ENCODE data around the gene HOXB6. TPM values are rescaled to one million over a fixed set of nuclear protein-coding genes. Genes with fewer than 3 reads are reported as not detected.

The HOXB6 gene
- total RNA-seq, 5 donors from 2014 or later (not counting 1 experiment from before 2014, with no cell fraction given): 0.16 to 0.33 TPM; not detected in 3

GRCh38 chr17:48553826-48554225, 51.0 kb downstream of the HOXB6 start:
- 100% methylated on average over 1 of the region's 1 CpG for WGBS (ENCODE audit: insufficient coverage)
- ATAC-seq (replicated peaks in 1 of 4) (no peak), DNase-seq (no peak)
- Mint-ChIP-seq H3K9me3 (no peaks in the 10 kb centered on the region), H3K36me3 (peaks cover 5% of the 10 kb centered on the region), H3K4me3 (peak overlapping the region in 1 of 3 donors; percentile 90), H3K27ac (no peak overlapping the region), H3K27me3 (peaks cover 15% of the 10 kb centered on the region in 2 donors), H3K4me1 (peaks cover 9 to 22% (median 17%) of the 10 kb centered on the region in 3 donors)
- H3K4me3 ChIP-seq (ENCODE audit: control insufficient read depth in 1 of 2, extremely low read depth in 1 of 2, low read length in 1 of 2): no peak overlapping the region
- CTCF ChIA-PET: no interaction called here
- H3K36me3 ChIP-seq (ENCODE audit: control insufficient read depth in 2 of 2, extremely low read depth in 1 of 2, insufficient read depth in 1 of 2, low read length in 1 of 2): peaks cover 0 to 11% of the 10 kb centered on the region in 2 donors
- peaks cover 5 to 13% of the 10 kb centered on the region in 2 experiments for H3K4me1 ChIP-seq (ENCODE audit: control insufficient read depth in 1 of 2, extremely low read depth in 1 of 2, insufficient read depth in 2 of 2, low read length in 2 of 2)
- no peak overlapping the region for H3K27ac ChIP-seq (ENCODE audit: low read length)
- H3K27me3 ChIP-seq (replicated peaks in 1 of 2; ENCODE audit: control insufficient read depth in 2 of 2, extremely low read depth in 1 of 2, insufficient read depth in 2 of 2, low read length in 1 of 2): peaks cover 0 to 30% of the 10 kb centered on the region in 2 experiments
- no peaks in the 10 kb centered on the region for H3K9me3 ChIP-seq
- POLR2A ChIA-PET: interaction anchor here in 1 of 2 donors (0.7 kb wide), 1 partner anchor 13 kb away, joined by 3 read pairs; no protein-coding TSS in a partner anchor

DNA sequence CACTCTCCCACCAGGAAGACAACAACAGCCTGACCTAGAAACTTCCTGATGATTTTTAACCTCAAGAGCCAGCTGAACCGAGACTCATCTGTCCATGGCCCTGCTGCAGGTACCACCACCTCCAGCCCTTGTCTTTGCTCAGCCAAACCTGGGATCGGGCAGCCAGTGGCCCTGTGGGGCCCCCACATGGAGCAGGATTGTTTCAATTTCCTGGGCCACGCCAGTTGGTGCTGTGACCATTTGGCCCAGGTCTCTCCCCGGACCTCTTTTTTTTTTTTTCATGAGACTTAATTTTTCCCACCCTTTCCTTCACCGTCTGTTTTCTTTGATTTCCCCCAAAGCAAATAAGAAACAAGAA, 51.6 kb downstream of the HOXB6 start:
- no peak for ATAC-seq (replicated peaks in 1 of 4)
- Histone ChIP-seq H3K9me3 (no peaks in the 10 kb centered on the region), H3K27ac (ENCODE audit: low read length) (no peak overlapping the region), H3K27me3 (replicated peaks in 1 of 2; ENCODE audit: control insufficient read depth in 2 of 2, extremely low read depth in 1 of 2, insufficient read depth in 2 of 2, low read length in 1 of 2) (peaks cover 0 to 26% of the 10 kb centered on the region in 2 experiments), H3K36me3 (ENCODE audit: control insufficient read depth in 2 of 2, extremely low read depth in 1 of 2, insufficient read depth in 1 of 2, low read length in 1 of 2) (peaks cover 0 to 11% of the 10 kb centered on the region in 2 donors), H3K4me1 (ENCODE audit: control insufficient read depth in 1 of 2, extremely low read depth in 1 of 2, insufficient read depth in 2 of 2, low read length in 2 of 2) (peaks cover 6 to 19% of the 10 kb centered on the region in 2 experiments), H3K4me3 (ENCODE audit: control insufficient read depth in 1 of 2, extremely low read depth in 1 of 2, low read length in 1 of 2) (no peak overlapping the region)
- Mint-ChIP-seq H3K27ac (no peak overlapping the region), H3K4me3 (no peak overlapping the region), H3K9me3 (no peaks in the 10 kb centered on the region), H3K36me3 (peaks cover 2% of the 10 kb centered on the region), H3K4me1 (peaks cover 14 to 28% (median 18%) of the 10 kb centered on the region in 3 donors), H3K27me3 (peaks cover 10 to 12% of the 10 kb centered on the region in 2 donors)
- no peak for DNase-seq
- POLR2A ChIA-PET: no interaction called here
- 81% methylated on average over 3 of the region's 5 CpGs for WGBS (ENCODE audit: insufficient coverage)
- CTCF ChIA-PET: no interaction called here

DNA sequence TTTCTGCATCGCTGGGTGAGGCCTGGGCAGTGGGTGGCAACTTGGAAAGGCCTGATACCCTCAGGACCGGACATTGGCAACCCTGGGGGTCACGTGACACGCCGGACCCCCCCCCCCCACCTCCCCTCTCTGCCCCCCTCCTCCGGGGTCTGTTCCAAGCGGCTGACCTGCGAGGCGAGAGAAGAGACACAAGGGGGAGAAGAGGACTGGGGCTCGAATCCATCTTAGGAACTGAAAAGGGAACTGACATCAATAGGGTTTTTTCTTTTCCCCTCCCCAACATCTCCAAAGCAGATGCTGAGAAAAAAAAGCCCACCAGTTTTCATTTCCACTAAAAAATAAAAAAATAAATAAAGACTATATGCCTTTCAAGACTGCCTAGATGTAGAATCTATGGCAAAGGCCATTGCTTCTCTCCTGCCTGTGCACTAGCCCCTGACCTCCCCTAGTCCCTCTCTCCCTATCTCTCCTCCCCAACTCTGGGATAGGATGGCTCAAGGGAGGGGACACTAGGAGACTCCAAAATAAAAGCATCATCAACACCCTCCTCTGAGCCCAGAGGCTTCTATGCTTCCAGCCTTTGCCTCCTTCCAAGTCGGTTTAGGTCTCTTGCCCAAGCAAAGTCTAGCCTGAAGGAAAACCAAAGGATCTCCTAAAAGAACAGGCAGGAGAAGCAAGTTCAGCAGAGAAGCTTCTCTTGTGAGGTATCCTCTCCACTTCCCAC, 52.2 kb downstream of the HOXB6 start:
- DNase-seq (no peak), ATAC-seq (replicated peaks in 1 of 4) (no peak)
- Mint-ChIP-seq H3K4me1 (peaks cover 20 to 33% (median 23%) of the 10 kb centered on the region in 3 donors), H3K27me3 (peaks cover 4 to 7% of the 10 kb centered on the region in 2 donors), H3K36me3 (peaks cover 2% of the 10 kb centered on the region), H3K4me3 (no peak overlapping the region), H3K9me3 (no peaks in the 10 kb centered on the region), H3K27ac (no peak overlapping the region)
- peaks cover 0 to 22% of the 10 kb centered on the region in 2 experiments for H3K27me3 ChIP-seq (replicated peaks in 1 of 2; ENCODE audit: control insufficient read depth in 2 of 2, extremely low read depth in 1 of 2, insufficient read depth in 2 of 2, low read length in 1 of 2)
- WGBS (ENCODE audit: insufficient coverage): 80% methylated on average over 1 of the region's 11 CpGs
- ChIA-PET CTCF (no interaction called here), POLR2A (no interaction called here)
- no peak overlapping the region for H3K27ac ChIP-seq (ENCODE audit: low read length)
- no peaks in the 10 kb centered on the region for H3K9me3 ChIP-seq
- peaks cover 6 to 24% of the 10 kb centered on the region in 2 experiments for H3K4me1 ChIP-seq (ENCODE audit: control insufficient read depth in 1 of 2, extremely low read depth in 1 of 2, insufficient read depth in 2 of 2, low read length in 2 of 2)
- H3K36me3 ChIP-seq (ENCODE audit: control insufficient read depth in 2 of 2, extremely low read depth in 1 of 2, insufficient read depth in 1 of 2, low read length in 1 of 2): peaks cover 0 to 11% of the 10 kb centered on the region in 2 donors
- no peak overlapping the region for H3K4me3 ChIP-seq (ENCODE audit: control insufficient read depth in 1 of 2, extremely low read depth in 1 of 2, low read length in 1 of 2)

- Histone ChIP-seq H3K36me3 (ENCODE audit: control insufficient read depth in 2 of 2, extremely low read depth in 1 of 2, insufficient read depth in 1 of 2, low read length in 1 of 2) (peaks cover 0 to 11% of the 10 kb centered on the region in 2 donors), H3K27me3 (replicated peaks in 1 of 2; ENCODE audit: control insufficient read depth in 2 of 2, extremely low read depth in 1 of 2, insufficient read depth in 2 of 2, low read length in 1 of 2) (peaks cover 0 to 19% of the 10 kb centered on the region in 2 experiments), H3K9me3 (no peaks in the 10 kb centered on the region), H3K27ac (ENCODE audit: low read length) (no peak overlapping the region), H3K4me3 (ENCODE audit: control insufficient read depth in 1 of 2, extremely low read depth in 1 of 2, low read length in 1 of 2) (no peak overlapping the region), H3K4me1 (ENCODE audit: control insufficient read depth in 1 of 2, extremely low read depth in 1 of 2, insufficient read depth in 2 of 2, low read length in 2 of 2) (peaks cover 9 to 30% of the 10 kb centered on the region in 2 experiments)
- CTCF ChIA-PET: no interaction called here
- DNase-seq: no peak
- POLR2A ChIA-PET: no interaction called here
- WGBS (ENCODE audit: insufficient coverage): 90% methylated on average over 35 of the region's 47 CpGs
- Mint-ChIP-seq H3K27ac (no peak overlapping the region), H3K4me1 (peaks cover 25 to 38% (median 25%) of the 10 kb centered on the region in 3 donors), H3K36me3 (peaks cover 2% of the 10 kb centered on the region), H3K27me3 (peaks cover 4 to 6% of the 10 kb centered on the region in 2 donors), H3K4me3 (no peak overlapping the region), H3K9me3 (no peaks in the 10 kb centered on the region)
- ATAC-seq (replicated peaks in 1 of 4): no peak
Measured at GRCh38 chr17:48551596-48552465, 53.0 kb downstream of the HOXB6 start.

DNA sequence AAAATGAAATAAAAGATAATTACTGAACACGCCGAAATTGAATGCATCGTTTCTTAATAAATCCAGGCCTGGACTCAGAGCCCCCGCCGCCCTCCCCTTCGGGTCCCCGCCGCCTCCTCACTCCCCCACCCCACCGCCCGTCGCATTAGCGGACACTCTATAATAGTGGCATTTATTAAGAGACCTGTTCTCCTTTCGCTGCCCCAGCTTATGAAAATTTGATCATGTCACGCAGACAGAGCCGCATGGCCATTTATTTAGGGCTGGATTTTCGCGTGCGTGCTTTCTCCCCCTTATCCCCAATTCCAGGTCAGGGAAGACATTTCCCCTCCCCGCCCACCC, 53.6 kb downstream of the HOXB6 start:
- H3K4me1 ChIP-seq (ENCODE audit: control insufficient read depth in 1 of 2, extremely low read depth in 1 of 2, insufficient read depth in 2 of 2, low read length in 2 of 2): peaks cover 15 to 35% of the 10 kb centered on the region in 2 experiments
- H3K27ac Mint-ChIP-seq: no peak overlapping the region
- DNase-seq (no peak), ATAC-seq (replicated peaks in 1 of 4) (no peak)
- no peak overlapping the region for H3K4me3 Mint-ChIP-seq
- H3K9me3 Mint-ChIP-seq: no peaks in the 10 kb centered on the region
- peaks cover 0 to 11% of the 10 kb centered on the region in 2 donors for H3K36me3 ChIP-seq (ENCODE audit: control insufficient read depth in 2 of 2, extremely low read depth in 1 of 2, insufficient read depth in 1 of 2, low read length in 1 of 2)
- H3K4me1 Mint-ChIP-seq: peaks cover 29 to 40% (median 31%) of the 10 kb centered on the region in 3 donors
- ChIA-PET POLR2A (no interaction called here), CTCF (interaction anchor here in 1 of 2 donors (0.6 kb wide), 1 partner anchor 187 kb away, joined by 3 read pairs; no protein-coding TSS in a partner anchor)
- peaks cover 0 to 23% of the 10 kb centered on the region in 2 experiments for H3K27me3 ChIP-seq (replicated peaks in 1 of 2; ENCODE audit: control insufficient read depth in 2 of 2, extremely low read depth in 1 of 2, insufficient read depth in 2 of 2, low read length in 1 of 2)
- no CpG with 5 or more reads among the region's 19 CpGs for WGBS (ENCODE audit: insufficient coverage)
- H3K36me3 Mint-ChIP-seq: peaks cover 2% of the 10 kb centered on the region
- H3K27ac ChIP-seq (ENCODE audit: low read length): no peak overlapping the region
- no peak overlapping the region for H3K4me3 ChIP-seq (ENCODE audit: control insufficient read depth in 1 of 2, extremely low read depth in 1 of 2, low read length in 1 of 2)
- H3K27me3 Mint-ChIP-seq: peaks cover 4 to 9% of the 10 kb centered on the region in 2 donors
- H3K9me3 ChIP-seq: no peaks in the 10 kb centered on the region

DNA sequence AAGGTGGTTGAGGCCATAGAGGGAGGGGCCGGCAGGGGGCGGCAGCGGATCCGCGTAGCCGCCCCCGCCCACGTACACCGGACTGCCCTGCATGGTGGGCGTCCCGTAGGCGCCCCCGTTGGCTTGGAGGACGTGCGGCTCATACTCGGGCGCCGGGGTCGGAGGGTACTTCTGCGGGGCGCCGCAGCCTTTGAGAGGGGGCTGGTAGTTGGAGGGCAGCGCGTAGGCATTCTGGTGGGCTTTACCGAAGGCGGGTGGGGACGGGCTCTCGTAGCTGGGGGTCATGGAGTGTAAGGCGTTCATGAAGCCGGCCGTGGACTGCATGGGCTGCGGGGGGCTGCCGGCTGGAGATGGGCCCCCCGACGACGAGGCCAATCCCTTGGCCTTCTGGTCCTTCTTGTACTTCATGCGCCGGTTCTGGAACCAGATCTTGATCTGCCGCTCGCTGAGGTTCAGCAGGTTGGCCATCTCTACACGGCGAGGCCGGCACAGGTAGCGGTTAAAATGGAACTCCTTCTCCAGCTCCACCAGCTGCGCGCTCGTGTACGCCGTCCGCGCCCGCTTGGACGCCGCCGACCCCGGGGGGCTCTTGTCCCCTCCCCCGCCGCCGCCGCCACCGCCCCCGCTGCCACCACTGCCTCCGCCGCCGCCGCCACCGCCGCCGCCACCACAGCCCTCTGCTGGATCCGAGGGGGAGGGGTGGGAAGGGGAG, 54.1 kb downstream of the HOXB6 start:
- CTCF ChIA-PET: interaction anchor here in 1 of 2 donors (0.6 kb wide), 1 partner anchor 187 kb away, joined by 3 read pairs; no protein-coding TSS in a partner anchor
- no peak overlapping the region for H3K27ac Mint-ChIP-seq

More for the DNA sequence above, 54.1 kb downstream of the HOXB6 start:
- peaks cover 0 to 11% of the 10 kb centered on the region in 2 donors for H3K36me3 ChIP-seq (ENCODE audit: control insufficient read depth in 2 of 2, extremely low read depth in 1 of 2, insufficient read depth in 1 of 2, low read length in 1 of 2)
- H3K4me3 ChIP-seq (ENCODE audit: control insufficient read depth in 1 of 2, extremely low read depth in 1 of 2, low read length in 1 of 2): no peak overlapping the region
- peaks cover 2% of the 10 kb centered on the region for H3K36me3 Mint-ChIP-seq
- ATAC-seq (replicated peaks in 1 of 4) (no peak), DNase-seq (no peak)
- WGBS (ENCODE audit: insufficient coverage): 96% methylated on average over 58 of the region's 70 CpGs
- POLR2A ChIA-PET: no interaction called here
- H3K27ac ChIP-seq (ENCODE audit: low read length): no peak overlapping the region
- no peaks in the 10 kb centered on the region for H3K9me3 Mint-ChIP-seq
- peaks cover 0 to 18% of the 10 kb centered on the region in 2 experiments for H3K27me3 ChIP-seq (replicated peaks in 1 of 2; ENCODE audit: control insufficient read depth in 2 of 2, extremely low read depth in 1 of 2, insufficient read depth in 2 of 2, low read length in 1 of 2)
- peaks cover 4 to 12% of the 10 kb centered on the region in 2 donors for H3K27me3 Mint-ChIP-seq
- H3K4me1 Mint-ChIP-seq: peaks cover 28 to 40% (median 36%) of the 10 kb centered on the region in 3 donors
- no peak overlapping the region for H3K4me3 Mint-ChIP-seq
- H3K4me1 ChIP-seq (ENCODE audit: control insufficient read depth in 1 of 2, extremely low read depth in 1 of 2, insufficient read depth in 2 of 2, low read length in 2 of 2): peaks cover 19 to 34% of the 10 kb centered on the region in 2 experiments
- no peaks in the 10 kb centered on the region for H3K9me3 ChIP-seq

All from T-cell (primary cell).